CD4-positive, alpha-beta T cell treated with Interleukin-12 subunit alpha and Interleukin-12 subunit beta, for 1 hour (primary cell): ENCODE results near the gene SHB.

Experiments
- DNase-seq: peaks from one replicate; pipeline ENCODE4 v3.0.0-alpha.2; 2020

Gene SHB

DNA sequence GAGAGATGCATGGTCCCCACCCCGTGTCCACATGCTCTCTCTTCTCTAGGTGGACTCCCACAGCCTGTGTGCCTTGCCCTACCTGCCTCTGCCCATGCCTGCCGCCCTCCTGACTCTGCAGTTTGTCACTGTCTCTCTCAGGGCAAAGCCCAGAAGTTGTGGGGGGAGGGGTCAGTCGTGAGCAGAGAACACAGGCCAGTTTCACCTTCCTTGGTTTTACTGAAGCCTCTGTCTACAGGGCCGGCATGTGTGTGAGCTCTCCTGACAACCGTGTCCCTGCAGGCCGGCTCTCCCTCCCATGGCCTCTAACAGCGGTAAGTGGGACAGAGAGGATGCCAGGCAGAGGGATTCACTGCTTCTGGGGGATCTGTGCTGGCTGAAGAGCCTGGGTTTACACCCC, 121.6 kb downstream of the SHB start:
- no peak for DNase-seq

- no peak for DNase-seq
Measured at GRCh38 chr9:37946971-37947370, 122.1 kb downstream of the SHB start.

DNA sequence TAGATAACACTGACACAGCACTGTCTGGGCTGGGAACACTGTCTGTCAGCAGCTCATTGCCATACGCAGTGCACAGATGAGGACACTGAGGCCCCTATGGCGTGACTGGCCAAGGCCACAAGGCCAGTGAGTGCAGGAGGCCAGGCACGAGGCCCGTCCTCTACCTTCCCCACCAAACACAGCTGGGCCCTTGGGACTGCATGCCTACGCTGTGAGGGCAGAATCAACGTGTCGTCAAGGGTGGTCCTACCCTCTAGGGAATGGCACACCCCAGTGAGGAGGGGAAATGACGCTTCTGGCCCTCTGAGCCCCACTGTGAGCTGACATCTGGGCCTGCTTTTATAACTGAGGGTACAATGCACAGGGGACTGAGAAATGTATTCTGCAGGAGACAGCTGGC, 123.0 kb downstream of the SHB start:
- DNase-seq = no peak

- DNase-seq = no peak
Measured at GRCh38 chr9:37944671-37945481, 124.2 kb downstream of the SHB start.

- DNase-seq = no peak
Measured at GRCh38 chr9:37944266-37944650, 124.8 kb downstream of the SHB start.

DNA sequence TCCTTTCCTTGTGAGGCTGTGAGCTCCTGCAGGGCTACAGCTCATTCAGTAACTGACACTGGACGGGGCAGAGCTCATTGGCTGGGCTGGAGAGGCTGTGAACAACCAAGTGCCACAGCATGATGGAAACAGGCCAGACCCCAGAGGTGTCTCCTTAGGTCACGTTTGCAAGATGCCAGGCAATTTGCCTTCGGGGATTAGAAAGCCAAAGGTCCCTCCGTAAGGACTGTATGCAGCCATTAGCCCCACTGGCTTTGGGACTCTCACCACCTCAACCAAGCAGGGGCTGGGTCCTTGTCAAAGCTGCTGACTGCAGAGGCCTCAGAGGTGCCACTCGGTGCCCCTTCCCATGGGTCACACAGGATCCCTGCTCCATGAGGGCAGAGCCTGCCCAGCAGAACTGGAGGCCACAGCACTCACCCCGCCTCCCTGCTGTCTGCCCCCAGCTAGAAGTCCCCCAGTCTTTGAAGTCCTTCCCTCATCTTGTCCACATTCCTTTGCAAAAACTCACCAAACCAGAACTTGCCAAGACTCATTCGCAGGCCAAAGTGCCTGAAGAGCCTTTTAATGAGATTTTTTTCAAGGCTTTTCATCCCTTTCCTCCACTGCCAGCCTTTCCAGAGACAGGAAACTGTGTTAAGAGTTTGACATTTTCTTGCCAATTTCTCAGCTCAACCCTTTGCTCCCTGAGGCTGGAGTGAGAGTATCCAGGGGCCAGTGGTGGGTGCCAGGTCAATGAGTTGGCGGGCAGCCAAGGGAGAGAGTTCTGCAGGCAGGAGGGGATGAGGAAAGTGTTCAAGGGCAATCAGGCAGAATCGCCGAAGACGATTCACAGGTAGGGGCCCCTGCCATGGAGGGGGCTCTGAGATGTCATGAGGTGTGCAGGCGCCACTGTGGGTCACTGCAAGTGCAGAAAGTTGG, 125.4 kb downstream of the SHB start:
- no peak for DNase-seq

DNA sequence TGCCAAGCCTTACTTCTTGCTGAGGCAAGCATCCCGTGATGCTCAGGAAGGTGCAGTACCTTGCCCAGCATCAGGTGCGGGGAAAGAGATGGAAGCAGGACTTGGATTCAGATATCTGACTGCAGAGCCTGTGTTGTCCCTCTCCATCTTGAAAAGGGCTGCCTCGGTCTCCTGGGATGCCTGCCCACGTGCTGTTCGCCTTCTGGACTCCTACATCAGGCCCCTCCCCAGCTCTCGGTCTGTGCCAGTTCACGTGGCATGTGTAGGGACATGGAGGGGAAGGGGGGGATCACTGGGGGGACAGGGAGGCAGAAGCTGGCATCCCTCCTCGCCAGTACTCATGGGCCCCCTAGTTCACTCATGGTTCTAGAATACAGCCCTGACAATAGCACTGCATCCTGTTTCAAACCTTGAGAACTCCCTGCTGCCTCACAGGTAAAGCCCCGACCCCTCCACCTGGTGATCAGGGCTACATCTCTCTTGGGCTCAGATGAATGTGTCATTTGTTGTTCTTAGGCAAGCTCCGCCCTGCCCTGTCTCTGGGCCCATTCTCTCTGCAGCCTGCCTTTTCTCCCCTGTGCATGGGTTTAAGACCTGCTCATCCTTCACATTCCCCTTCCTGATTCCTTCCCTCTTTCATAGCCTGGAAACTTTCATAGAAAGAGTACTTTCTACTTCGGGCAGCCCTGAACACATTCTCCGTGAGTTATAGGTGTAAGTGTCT, 126.2 kb downstream of the SHB start:
- DNase-seq = no peak

- DNase-seq = no peak
Measured at GRCh38 chr9:37941253-37941652, 127.8 kb downstream of the SHB start.

DNA sequence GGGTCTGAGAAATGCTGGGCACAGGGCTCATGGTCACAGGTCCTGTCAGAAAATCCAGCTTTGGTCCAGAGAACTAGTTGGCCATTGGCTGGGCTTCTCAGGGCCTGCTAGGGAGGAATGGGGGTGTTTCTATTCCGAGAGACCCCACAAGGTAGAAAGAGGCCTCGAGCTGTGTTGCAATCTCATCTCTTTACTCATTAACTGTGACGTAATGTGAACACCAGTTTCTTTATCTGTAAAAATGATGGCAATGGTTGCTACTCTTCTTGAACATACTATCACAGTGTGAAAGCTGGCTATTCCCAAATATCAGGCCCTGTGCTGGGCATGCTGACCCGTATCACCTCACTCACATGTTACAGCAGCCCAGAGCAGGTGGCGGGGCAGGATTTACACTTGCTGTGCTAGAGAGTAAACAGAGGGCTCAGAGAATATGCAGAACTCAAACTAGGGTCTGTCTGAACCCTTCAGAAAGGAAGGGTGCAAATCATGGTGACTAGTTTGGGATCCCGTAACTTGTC, 129.4 kb downstream of the SHB start:
- no peak for DNase-seq

DNA sequence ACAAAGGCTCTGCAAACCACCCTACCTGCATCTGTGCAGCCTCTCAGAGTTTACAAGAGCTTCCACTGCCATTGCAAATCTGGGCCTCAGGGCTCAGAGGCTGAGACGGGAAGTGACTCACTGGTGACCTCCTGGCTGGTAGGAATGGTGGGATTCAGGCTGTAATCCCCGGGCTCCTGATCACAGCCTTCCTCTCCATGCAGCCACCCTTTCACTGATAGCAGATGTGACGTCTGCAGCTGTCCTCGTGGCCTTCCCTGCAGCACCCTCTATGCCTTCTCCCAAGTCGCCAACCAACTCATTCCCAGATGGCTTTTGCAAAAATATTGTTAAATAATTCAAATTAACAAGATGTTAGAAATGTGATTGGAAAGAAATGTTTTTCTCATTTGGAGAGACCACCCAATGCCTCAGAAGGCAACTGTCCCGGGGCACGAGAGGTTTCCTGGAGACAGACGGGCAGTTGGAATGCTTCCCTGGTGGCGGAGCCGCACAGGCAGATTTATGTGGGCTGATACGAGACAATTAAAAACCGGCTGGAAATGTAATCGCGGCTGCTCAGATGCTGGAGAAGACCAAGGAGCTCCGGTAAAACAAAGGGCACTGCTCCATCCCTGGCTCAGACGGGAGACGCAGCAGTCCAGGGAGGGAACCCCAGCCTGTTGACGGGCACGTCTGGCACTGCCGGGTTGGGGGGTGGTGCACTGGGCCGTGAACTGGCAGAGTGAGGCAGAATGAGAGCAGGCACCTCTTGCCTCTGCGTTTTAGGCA, 130.7 kb downstream of the SHB start:
- DNase-seq = no peak

DNA sequence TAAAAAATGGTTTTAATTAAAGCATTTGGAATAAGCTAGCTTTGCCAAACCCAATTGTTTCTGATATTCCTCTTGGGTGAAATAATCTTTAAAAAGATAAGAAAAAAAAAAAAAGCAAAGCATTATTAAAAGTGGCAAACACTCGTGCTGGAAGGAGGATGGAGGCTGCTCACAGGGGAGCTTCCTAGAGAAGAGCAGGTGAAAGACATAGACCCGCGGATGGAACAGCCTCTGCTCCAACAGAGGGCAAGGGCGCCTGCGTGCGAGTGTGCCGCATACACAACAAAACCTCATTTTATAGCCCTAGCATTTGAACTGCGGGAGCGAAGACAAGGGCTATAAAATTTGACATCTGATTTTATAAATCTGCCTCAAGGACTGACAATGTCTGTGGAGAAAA, 131.7 kb downstream of the SHB start:
- DNase-seq = no peak

- no peak for DNase-seq
Measured at GRCh38 chr9:37936965-37937364, 132.1 kb downstream of the SHB start.

DNA sequence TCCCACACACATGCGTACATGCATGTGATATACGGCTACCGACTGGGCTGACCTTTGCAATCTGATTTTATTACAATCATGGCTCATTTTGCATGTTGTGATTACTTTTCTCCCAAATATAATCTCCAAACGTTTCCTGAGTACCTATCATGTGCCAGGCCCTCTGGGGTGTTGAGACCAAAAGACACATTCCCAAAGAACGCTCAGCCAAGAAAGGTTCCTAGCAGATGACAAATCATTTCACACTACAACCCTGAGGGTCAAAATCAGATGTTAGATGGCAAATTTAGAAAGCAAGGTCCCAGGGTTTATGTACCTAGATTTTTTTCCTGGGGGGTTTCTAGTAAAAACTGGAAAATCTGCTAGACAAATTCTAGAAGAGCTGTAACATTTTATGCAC, 132.7 kb downstream of the SHB start:
- no peak for DNase-seq

DNA sequence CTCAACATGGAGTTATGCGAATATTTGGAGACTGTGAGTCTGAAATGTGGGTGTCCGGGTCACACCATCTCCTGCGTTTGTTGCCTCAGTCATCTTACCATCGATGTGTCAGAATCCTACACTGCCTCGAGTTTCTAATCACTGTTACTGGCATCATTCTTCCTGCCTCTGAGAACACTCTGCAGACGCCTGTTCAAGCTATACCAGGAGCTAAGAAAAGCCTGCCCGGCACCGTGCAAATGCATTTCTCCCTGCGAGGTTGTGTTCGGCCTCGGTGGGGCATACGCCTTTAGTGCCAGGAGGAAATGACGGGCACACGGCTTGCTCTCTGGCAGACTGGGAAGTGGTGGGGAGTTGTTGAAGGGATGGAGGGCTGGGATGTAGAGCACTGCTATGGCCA, 133.9 kb downstream of the SHB start:
- no peak for DNase-seq

GRCh38 chr9:37931592-37931991, 137.4 kb downstream of the SHB start:
- DNase-seq = no peak

GRCh38 chr9:37929441-37929895, 139.6 kb downstream of the SHB start:
- no peak for DNase-seq

GRCh38 chr9:37928552-37929430, 140.2 kb downstream of the SHB start:
- DNase-seq = no peak

DNA sequence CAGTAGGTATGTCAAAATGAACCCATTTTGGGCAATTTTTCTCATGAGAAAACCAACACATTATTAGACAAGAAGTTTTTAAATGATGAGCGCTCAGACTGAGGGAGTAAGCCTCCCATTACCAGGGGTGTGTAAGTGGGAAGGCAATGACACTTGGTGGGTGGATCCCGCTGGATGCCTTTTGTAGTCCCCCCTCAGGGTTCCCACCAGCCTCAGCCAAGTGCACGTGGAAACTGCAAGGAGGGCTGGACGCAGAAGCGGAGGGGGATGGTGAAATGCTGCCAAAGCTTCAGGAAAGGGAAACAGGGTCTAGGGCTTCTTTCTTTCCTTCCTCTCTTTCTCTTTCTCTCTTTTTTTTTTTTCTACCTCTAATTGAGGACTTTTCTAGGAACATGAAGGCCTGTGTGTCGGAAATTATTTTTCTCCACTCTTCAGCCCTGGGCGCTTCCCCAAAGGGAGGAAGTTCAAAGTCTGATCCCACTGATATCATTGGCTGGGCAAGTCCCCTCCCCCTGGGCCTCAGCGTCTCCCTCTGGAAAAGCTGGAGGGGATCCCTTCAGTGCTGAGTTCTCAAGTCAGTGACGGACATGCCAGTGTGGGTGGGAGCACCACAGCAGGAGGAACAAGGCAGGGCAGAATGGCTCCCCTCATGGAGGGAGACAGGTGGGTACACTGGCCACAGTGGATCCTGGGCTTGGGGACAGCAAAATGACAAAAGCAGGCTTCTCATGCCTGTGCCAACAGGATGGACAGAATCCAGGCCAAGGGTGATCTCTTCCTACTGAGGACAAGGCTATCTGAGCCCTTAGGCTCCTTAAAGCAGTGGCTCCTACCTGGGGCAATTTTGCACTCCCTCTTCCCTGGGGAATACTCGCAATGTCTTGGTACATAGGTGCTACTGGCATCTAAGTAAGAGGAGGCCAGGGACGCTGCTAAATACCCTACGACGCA, 141.2 kb downstream of the SHB start:
- no peak for DNase-seq

- DNase-seq = no peak
Measured at GRCh38 chr9:37927132-37927531, 141.9 kb downstream of the SHB start.

GRCh38 chr9:37926737-37927118, 142.3 kb downstream of the SHB start:
- no peak for DNase-seq
